Osteoblast (primary cell): Measurements from ENCODE around the gene RPL3. TPM values are rescaled to one million over a fixed set of nuclear protein-coding genes. Genes with fewer than 3 reads are reported as not detected.
A peak's percentile ranks its signal among the peaks of the same experiment; 100 is the strongest.
"Not testable (repeated sequence)": the region's sequence is repeated elsewhere in the genome, so short reads cannot be mapped to it uniquely, and the experiment has no call there.

ENCODE experiments used
- DNase-seq: peaks from one replicate; pipeline ENCODE4 v3.0.0; 2011; ENCODE audit warnings: low spot score, mixed read lengths; ENCODE audit not compliant: insufficient read length; ENCODE audit errors: missing footprints
- H2AFZ ChIP-seq: 2 replicates; pipeline ENCODE4 v1.6.0; 2011; ENCODE audit warnings: mild to moderate bottlenecking, low read length
- H3K27ac ChIP-seq: 2 replicates; pipeline ENCODE4 v1.5.1; 2011; ENCODE audit warnings: mild to moderate bottlenecking, low read depth, low read length, moderate library complexity
- H3K27me3 ChIP-seq: 2 replicates; pipeline ENCODE4 v1.6.0; 2012; ENCODE audit warnings: mild to moderate bottlenecking, control low read depth, inconsistent platforms, low read length, moderate library complexity; ENCODE audit not compliant: insufficient read depth
- H3K36me3 ChIP-seq: 2 replicates; pipeline ENCODE4 v1.5.1; 2011; ENCODE audit warnings: mild to moderate bottlenecking, low read length, control low read depth, moderate library complexity; ENCODE audit not compliant: insufficient read depth
- H3K4me1 ChIP-seq: 2 replicates; pipeline ENCODE4 v1.5.1; 2011; ENCODE audit warnings: mild to moderate bottlenecking, low read length, control low read depth, moderate library complexity; ENCODE audit not compliant: insufficient read depth
- H3K4me2 ChIP-seq: 2 replicates; pipeline ENCODE4 v1.6.0; 2011; ENCODE audit warnings: mild to moderate bottlenecking, low read length; ENCODE audit not compliant: insufficient read depth
- H3K4me3 ChIP-seq: fragments of 200-600 bp; sonication (generic); 3 replicates; pipeline ENCODE4 v1.5.1; 2012; ENCODE audit warnings: mild to moderate bottlenecking, low read length, inconsistent platforms; ENCODE audit not compliant: insufficient read depth
- H3K79me2 ChIP-seq: 2 replicates; pipeline ENCODE4 v1.6.0; 2012; ENCODE audit warnings: mild to moderate bottlenecking, low read length, control low read depth, inconsistent platforms; ENCODE audit not compliant: insufficient read depth
- H3K9me3 ChIP-seq: 2 replicates; pipeline ENCODE4 v1.5.1; 2011; ENCODE audit warnings: low read depth, low read length, control low read depth
- H4K20me1 ChIP-seq: 2 replicates; pipeline ENCODE4 v1.6.0; 2012; ENCODE audit warnings: mild to moderate bottlenecking, low read length, control low read depth; ENCODE audit not compliant: insufficient read depth
- total RNA-seq: library from RNA; depleted of rRNA; stranded (reverse); fragments of >200 nt; gene quantifications from 2 replicates; pipeline ENCODE4 v1.2.3, GENCODE V29; 2012
- TF ChIP-seq, protein P1 (sequence below): IDR thresholded peaks from 2 replicates; pipeline ENCODE4 v1.5.1; 2011; ENCODE audit warnings: mild to moderate bottlenecking, low read depth, low read length, moderate library complexity; ENCODE audit errors: extremely low read depth

The RPL3 gene
- total RNA-seq, 1 donor = 2,119 TPM

DNA sequence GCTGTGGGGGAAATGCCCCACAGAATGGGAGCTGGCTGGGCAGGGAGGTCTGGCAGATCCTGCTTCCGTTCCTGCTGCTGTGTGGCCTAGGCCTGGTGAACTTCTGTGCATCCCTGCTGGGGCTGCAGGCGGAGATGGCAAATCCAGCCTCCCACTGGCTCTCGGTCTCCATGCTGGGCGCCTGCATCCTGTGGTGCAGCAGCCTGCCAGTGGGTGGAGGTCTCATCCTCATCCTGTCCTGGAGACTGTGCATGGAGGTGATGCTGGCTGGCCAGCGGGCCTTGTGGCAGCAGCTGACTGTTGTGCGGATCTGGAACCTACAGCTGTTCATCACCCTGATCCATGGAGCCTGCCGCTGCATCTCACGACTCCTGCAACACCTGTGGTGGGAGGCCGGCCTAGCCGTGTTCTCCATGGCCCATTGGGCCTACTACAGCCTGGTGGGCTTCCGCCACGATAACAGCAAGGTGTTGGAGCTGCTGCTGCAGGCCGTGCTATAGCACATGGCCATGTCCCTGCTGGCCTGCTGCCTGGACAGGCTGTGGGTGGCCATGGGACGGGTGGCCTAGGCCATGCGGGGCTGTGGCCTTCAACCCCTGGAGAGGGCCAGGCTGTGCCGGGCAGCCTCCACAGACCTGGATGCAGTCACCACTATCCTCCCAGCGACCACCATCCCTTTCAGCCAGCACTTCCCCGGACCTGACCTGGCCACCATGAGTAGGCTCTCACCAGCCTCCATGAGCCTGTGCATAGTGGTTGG, 8.8 kb upstream of the RPL3 start:
- Histone ChIP-seq H3K27ac (no peak overlapping the region), H3K4me3 (no peak overlapping the region), H3K36me3 (no peaks in the 10 kb centered on the region), H3K9me3 (no peaks in the 10 kb centered on the region), H4K20me1 (no peaks in the 10 kb centered on the region), H2AFZ (no peak overlapping the region), H3K4me1 (peaks cover 3% of the 10 kb centered on the region), H3K27me3 (no peaks in the 10 kb centered on the region), H3K4me2 (no peak overlapping the region), H3K79me2 (no peaks in the 10 kb centered on the region)
- no peak for DNase-seq
- TF ChIP-seq, protein P1, sequence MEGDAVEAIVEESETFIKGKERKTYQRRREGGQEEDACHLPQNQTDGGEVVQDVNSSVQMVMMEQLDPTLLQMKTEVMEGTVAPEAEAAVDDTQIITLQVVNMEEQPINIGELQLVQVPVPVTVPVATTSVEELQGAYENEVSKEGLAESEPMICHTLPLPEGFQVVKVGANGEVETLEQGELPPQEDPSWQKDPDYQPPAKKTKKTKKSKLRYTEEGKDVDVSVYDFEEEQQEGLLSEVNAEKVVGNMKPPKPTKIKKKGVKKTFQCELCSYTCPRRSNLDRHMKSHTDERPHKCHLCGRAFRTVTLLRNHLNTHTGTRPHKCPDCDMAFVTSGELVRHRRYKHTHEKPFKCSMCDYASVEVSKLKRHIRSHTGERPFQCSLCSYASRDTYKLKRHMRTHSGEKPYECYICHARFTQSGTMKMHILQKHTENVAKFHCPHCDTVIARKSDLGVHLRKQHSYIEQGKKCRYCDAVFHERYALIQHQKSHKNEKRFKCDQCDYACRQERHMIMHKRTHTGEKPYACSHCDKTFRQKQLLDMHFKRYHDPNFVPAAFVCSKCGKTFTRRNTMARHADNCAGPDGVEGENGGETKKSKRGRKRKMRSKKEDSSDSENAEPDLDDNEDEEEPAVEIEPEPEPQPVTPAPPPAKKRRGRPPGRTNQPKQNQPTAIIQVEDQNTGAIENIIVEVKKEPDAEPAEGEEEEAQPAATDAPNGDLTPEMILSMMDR = no peak

DNA sequence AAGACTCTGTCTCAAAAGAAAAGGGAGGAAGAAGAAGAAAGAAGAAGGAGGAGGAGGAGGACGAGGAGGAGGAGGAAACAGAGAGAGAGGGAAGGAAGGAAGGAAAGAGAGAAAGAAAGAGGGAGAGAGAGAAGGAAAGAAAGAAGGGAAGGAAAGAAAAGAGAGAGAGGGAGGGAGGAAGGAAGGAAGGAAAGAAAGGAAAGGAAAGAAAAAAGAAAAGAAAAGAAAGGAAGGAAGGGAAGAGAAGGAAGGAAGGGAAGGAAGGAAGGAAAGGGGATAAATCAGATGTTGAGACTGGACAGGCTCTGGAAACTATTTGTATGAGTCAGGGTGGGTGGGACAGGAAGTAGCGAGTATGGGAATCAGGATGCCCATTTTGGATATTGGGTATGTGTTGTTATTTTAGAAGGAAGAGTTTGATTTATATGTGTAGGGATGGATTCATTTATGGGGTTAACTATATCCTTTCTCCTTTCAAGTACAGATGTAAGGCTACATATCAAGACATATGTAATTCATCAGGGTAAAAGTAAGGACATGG, 6.0 kb upstream of the RPL3 start:
- Histone ChIP-seq H3K9me3 (no peaks in the 10 kb centered on the region), H4K20me1 (no peaks in the 10 kb centered on the region), H3K27ac (no peak overlapping the region), H3K4me3 (no peak overlapping the region), H3K27me3 (no peaks in the 10 kb centered on the region), H3K79me2 (no peaks in the 10 kb centered on the region), H3K4me2 (no peak overlapping the region), H3K36me3 (no peaks in the 10 kb centered on the region), H3K4me1 (peaks cover 3% of the 10 kb centered on the region), H2AFZ (peak overlapping the region; percentile 81)
- DNase-seq = no peak
- TF ChIP-seq, protein P1 = no peak

DNA sequence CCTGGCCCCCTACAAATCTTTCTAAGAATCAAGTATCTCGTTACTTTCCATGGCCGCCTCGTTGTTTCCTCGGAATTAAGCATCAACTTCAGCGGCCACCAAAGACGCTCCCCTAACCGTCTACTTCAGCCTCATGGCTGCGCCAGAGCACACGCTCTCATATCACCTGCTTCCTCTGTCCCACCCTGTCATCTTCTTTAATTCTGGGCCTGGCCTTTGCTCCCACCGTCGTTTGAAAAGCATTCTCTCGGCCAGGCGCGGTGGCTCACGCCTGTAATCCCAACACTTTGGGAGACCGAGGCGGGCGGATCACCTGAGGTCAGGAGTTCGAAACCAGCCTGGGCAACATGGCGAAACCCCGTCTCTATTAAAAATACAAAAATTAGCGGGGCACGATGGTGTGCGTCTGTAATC, 1.2 kb upstream of the RPL3 start:
- H3K36me3 ChIP-seq = peaks cover 31% of the 10 kb centered on the region
- not testable (repeated sequence) for H2AFZ ChIP-seq

DNA sequence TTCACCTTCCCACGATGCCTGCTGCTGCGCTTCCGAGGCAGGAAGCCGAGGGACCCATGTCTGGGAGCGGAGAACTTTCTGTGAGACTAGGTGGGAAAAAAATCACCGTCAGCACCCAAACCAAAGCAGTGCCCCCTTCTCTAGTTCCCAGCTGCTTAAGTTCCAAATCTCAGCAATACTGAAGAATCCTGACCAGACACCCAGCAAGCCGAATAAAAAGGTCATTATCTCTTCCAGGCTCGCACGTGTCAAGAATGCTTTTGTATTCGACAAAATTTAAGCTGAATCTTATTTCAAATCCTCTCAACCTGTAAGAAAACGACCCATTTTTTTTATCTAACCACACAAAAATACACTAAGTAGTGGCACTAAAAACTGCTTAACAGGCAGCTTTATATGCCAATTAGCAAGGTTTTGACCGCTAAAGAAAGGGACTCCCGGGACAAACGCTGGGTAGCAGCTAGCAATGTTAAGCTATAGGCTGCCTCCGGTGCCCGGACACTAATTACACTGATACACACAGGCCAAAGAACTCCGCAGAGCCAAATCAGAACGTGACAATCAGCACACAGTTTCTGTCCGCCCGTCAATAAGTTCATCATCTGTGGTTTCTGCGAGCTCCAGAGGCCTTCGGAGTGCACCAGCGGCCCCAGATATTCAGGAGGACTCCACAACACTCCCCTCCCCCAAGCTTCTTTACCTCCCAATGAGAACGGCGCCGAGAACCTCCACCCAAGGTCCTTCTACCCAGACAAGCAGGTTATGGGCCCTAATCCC, 728 bp downstream of the RPL3 start:
- Histone ChIP-seq H3K36me3 (peaks cover 50% of the 10 kb centered on the region), H3K4me3 (peak overlapping the region; percentile 100), H4K20me1 (peaks cover 56% of the 10 kb centered on the region), H3K4me2 (peak overlapping the region; percentile 96), H3K27me3 (no peaks in the 10 kb centered on the region), H3K27ac (peak overlapping the region; percentile 96), H3K9me3 (no peaks in the 10 kb centered on the region), H3K79me2 (peaks cover 57% of the 10 kb centered on the region), H3K4me1 (peaks cover 40% of the 10 kb centered on the region), H2AFZ (no peak overlapping the region)
- TF ChIP-seq, protein P1 = no peak
- DNase-seq = no peak

More for the DNA sequence above, 1.2 kb upstream of the RPL3 start:
- H3K27me3 ChIP-seq, DNase-seq, H3K4me3 ChIP-seq, H3K9me3 ChIP-seq, H3K27ac ChIP-seq: not testable (repeated sequence)
- peaks cover 38% of the 10 kb centered on the region for H3K79me2 ChIP-seq
- H3K4me2 ChIP-seq = peak overlapping the region; percentile 96
- peaks cover 26% of the 10 kb centered on the region for H3K4me1 ChIP-seq
- peaks cover 37% of the 10 kb centered on the region for H4K20me1 ChIP-seq
